Thoracic aorta (tissue), 2 donors: ENCODE results near the gene FAR2. TPM values are rescaled to one million over a fixed set of nuclear protein-coding genes. Genes with fewer than 3 reads are reported as not detected.

Source experiments
- ATAC-seq: fragments of 150-250 bp; one replicate; pipeline ENCODE4 v1.8.0; 2017; ENCODE audit warnings: low read depth; ENCODE audit not compliant: insufficient number of reproducible peaks, low FRiP score
- DNase-seq: peaks from one replicate; pipeline ENCODE4 v3.0.0-alpha.2; 2020; ENCODE audit warnings: low spot score
- H3K27ac ChIP-seq, 2 donors: fragments of 200-600 bp; sonication (generic); 1 replicate in 1 of 2; 2 replicates in 1 of 2; pipeline ENCODE4 v1.5.1; 2016; ENCODE audit warnings: mild to moderate bottlenecking in 2 of 2, moderate library complexity in 2 of 2
- H3K27me3 ChIP-seq: fragments of 200-600 bp; sonication (generic); replicated peaks from 2 replicates; pipeline ENCODE4 v1.6.0; 2016; ENCODE audit warnings: mild to moderate bottlenecking; ENCODE audit not compliant: insufficient read depth
- H3K36me3 ChIP-seq: fragments of 200-600 bp; sonication (generic); one replicate; pipeline ENCODE4 v1.5.1; 2016
- H3K4me1 ChIP-seq, 2 donors: fragments of 200-600 bp; sonication (generic); 1 replicate in 1 of 2; 2 replicates in 1 of 2; pipeline versions ENCODE4 v1.5.1 to v1.6.0; 2016; ENCODE audit warnings: low read depth in 2 of 2, mild to moderate bottlenecking in 1 of 2; ENCODE audit not compliant: control insufficient read depth in 1 of 2
- H3K4me3 ChIP-seq: fragments of 200-600 bp; sonication (generic); 2 replicates; pipeline ENCODE4 v1.5.1; 2016; ENCODE audit warnings: mild to moderate bottlenecking
- H3K9me3 ChIP-seq: fragments of 200-600 bp; sonication (generic); 2 replicates; pipeline ENCODE4 v1.5.1; 2016
- CTCF ChIP-seq: fragments of 200-600 bp; sonication (generic); IDR thresholded peaks from one replicate; pipeline ENCODE4 v1.5.1; 2019; ENCODE audit warnings: antibody characterized with exemption
- total RNA-seq, 2 donors: library from RNA; depleted of rRNA; stranded (reverse); fragments of >200 nt; gene quantifications; one replicate each; pipeline versions ENCODE4 v1.1.0 to v1.2.3, GENCODE V29; 2016

The FAR2 gene
- total RNA-seq, 2 donors from 2014 or later = 8.5 to 16.9 TPM

GRCh38 chr12:29113101-29113500 lies 36.0 kb upstream of the FAR2 start:
- DNase-seq (no peak), ATAC-seq (no peak)
- Histone ChIP-seq H3K27ac (no peak overlapping the region), H3K4me3 (no peak overlapping the region), H3K27me3 (no peaks in the 10 kb centered on the region), H3K4me1 (no peaks in the 10 kb centered on the region), H3K36me3 (no peaks in the 10 kb centered on the region), H3K9me3 (peaks cover 10% of the 10 kb centered on the region)
- no peak for TF ChIP-seq CTCF

- Histone ChIP-seq H3K4me1 (no peaks in the 10 kb centered on the region), H3K27me3 (no peaks in the 10 kb centered on the region), H3K36me3 (no peaks in the 10 kb centered on the region), H3K4me3 (no peak overlapping the region), H3K27ac (no peak overlapping the region), H3K9me3 (peaks cover 4% of the 10 kb centered on the region)
- no peak for TF ChIP-seq CTCF
- DNase-seq = no peak
- no peak for ATAC-seq
These were observed 32.7 kb upstream of the FAR2 start for GRCh38 chr12:29116414-29116813.

- Histone ChIP-seq H3K27ac (no peak overlapping the region), H3K27me3 (no peaks in the 10 kb centered on the region), H3K4me3 (no peak overlapping the region), H3K36me3 (no peaks in the 10 kb centered on the region), H3K9me3 (no peaks in the 10 kb centered on the region), H3K4me1 (no peaks in the 10 kb centered on the region)
- no peak for TF ChIP-seq CTCF
- no peak for ATAC-seq
- DNase-seq = no peak
These were observed 17.5 kb upstream of the FAR2 start for GRCh38 chr12:29131539-29131938.

- Histone ChIP-seq H3K36me3 (no peaks in the 10 kb centered on the region), H3K27ac (no peak overlapping the region), H3K9me3 (no peaks in the 10 kb centered on the region), H3K4me3 (no peak overlapping the region), H3K27me3 (no peaks in the 10 kb centered on the region), H3K4me1 (no peaks in the 10 kb centered on the region)
- no peak for TF ChIP-seq CTCF
- DNase-seq (no peak), ATAC-seq (no peak)
These were observed 16.8 kb upstream of the FAR2 start for GRCh38 chr12:29132316-29132715.

- no peak for TF ChIP-seq CTCF
- H3K27me3 ChIP-seq = no peaks in the 10 kb centered on the region
- ATAC-seq = no peak
- no peak overlapping the region for H3K4me3 ChIP-seq
- H3K4me1 ChIP-seq = no peaks in the 10 kb centered on the region
- H3K9me3 ChIP-seq = no peaks in the 10 kb centered on the region
- no peak overlapping the region for H3K27ac ChIP-seq
- no peaks in the 10 kb centered on the region for H3K36me3 ChIP-seq
- DNase-seq = no peak
These were observed 15.9 kb upstream of the FAR2 start for GRCh38 chr12:29133181-29133580.
